ENCODE measurements around the gene PGM5.
"Not testable (repeated sequence)": the region's sequence is repeated elsewhere in the genome, so short reads cannot be mapped to it uniquely, and the experiment has no call there.

Gene PGM5

DNA sequence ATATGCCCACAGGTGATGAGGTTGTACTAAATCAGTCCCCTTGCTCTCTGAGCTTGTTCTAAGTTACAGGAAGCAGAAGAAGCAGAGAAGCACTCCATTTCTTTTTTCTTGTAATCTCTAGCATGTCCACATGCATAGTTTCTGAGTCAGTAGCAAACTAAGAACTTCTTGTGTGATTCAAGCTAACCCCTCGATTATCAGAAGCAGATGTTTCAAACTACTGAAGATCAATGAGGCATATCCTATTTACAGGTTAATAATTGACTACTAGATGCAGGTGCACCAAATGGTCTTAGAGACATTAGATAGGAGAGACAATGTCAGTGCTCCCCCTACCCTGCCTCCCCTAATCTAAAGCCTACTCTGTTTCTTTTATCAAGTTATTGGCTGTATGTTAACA lies 21.3 kb downstream of the PGM5 start:
- DNase-seq (ENCODE audit: low spot score), result not testable (repeated sequence)

DNA sequence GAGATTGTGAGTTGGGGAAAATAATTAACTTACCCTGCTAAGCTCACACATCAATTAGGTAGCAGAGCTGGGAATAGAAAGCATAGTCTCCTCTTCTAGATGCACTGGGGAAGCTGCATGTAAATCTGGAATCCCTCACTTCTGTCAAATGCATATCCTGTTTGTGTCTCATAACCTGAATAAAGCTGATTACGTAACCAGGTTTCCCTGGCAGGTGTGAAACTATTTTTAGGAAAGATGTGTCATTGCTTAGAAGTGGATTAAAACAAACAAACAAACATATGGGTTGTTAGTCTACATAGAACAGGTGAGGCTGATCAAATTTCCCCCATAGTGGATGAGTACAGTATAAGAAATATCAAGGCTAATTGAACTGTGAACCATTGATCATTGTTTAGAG lies 27.5 kb downstream of the PGM5 start:
- DNase-seq (ENCODE audit: low spot score), result not testable (repeated sequence)

DNA sequence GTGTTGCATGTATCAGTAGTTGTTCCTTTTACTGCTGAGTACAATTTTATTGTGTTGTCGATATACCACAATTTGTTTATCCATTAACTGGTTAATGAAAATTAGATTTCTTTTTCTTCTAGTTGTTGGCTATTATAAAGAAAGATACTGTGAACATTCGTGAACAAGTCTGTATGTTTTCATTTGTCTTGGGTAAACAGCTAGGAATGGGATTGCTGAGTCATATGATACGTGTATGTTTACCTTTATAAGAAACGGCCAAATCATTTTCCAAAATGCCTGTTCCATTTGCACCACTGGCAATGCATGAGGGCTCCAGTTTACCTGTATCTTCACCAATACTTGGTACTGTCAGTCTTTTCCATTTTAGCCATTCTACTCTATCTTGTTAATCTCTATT lies 33.1 kb downstream of the PGM5 start:
- DNase-seq (ENCODE audit: low spot score), result not testable (repeated sequence)

DNA sequence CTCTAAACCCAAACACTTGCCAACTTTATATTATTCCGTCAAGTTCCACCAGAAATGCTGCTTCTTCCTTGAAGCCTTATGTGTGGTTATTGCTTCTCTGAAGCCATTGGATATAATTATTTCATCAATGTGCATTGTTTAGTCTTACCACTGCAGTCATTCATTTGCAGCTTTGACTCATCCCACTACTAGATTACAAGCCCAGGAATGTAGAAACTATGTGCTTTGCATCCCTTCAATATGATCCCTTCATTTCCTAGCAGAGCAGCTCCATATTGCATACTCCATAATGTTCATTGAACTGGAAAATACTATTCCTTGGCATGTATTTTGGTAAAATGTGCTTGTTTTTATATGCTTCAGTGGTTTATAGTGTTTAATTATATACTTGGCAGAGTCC lies 34.3 kb downstream of the PGM5 start:
- DNase-seq (ENCODE audit: low spot score), result not testable (repeated sequence)

DNA sequence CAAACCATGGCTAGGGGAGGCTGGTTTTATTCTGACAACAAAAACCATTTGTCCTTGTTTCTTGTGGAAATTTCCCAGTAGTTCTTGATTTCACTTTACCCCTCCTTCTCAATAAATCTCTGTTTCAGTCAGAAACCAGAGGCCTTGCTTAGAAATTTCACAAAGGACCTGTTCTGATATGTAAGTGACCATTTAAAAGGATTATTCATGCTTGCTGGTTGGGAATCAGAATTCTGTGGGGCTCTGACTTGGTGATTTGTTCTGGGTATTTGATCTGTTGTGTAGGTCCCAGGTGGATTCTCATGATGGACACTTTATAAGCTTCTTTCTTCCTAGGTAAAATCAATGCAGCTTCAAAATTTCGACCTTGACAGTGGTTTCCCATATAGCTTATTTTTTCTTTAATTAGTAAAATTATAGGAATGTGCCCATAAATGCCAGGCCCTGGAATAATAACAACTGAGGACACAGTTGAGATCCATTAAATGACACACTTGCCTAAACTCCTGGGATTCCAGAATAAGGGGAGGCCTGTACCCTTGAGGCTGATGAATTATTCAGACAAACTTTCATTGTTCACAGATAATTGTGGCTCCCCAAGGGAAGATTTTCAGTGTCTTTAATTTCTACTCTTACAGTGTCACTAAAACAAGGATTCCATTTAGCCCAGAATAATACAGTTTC lies 40.1 kb downstream of the PGM5 start:
- DNase-seq (ENCODE audit: low spot score), result not testable (repeated sequence)

DNA sequence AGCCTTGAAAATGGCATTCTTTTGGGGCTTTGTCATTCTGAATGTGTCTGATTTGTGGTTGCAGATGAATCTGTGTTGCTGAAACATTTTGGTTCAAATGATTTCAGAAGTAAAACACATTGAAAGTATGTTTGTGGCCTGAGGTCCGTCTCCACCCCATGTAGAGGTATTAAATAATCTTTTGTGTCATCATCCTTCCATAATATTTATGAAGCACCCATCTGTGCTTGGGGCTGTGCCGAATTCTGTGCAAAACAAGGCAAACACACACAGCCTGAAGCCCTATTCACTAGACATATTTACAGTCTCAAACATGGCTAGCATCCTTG lies 40.6 kb downstream of the PGM5 start:
- DNase-seq (ENCODE audit: low spot score), result peak; percentile 38

DNA sequence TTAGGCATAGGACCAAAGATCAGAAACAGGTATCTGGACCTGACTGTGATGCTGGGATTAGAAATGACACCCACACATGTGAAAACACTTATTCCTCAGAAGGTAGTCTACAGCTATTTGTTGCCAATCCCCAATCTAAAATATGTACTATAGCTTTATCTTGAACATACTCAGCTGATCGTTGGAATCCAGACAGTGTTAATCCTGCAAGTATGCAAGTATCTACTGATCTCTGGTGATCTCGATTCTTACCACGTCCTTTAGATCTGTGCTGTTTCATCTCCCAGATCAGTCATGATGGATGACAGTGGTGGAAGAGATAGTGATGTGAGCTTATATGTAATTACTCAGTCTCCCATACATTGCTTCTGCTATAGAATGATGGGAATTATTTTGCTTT lies 41.4 kb downstream of the PGM5 start:
- DNase-seq (ENCODE audit: low spot score), result not testable (repeated sequence)

DNA sequence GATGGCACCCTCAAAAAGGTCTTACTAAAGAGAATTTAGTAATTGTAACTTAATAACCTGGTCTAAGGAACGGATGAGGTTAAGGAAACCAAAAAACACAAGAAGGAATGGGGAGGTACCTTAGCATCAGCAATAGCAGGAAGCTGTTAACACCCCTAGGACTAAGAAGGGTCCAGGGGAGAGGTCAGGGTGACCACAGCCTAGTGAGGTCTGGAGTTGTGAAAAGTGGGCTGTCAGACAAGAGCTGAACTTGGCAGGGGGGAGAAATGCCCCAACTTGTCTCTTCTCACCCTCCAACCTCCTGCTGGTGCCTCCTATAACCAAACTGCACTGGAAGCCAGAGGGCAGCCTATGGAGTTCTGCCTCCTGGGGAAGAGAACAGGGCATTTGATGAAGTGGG lies 41.9 kb downstream of the PGM5 start:
- DNase-seq (ENCODE audit: low spot score), result not testable (repeated sequence)

DNA sequence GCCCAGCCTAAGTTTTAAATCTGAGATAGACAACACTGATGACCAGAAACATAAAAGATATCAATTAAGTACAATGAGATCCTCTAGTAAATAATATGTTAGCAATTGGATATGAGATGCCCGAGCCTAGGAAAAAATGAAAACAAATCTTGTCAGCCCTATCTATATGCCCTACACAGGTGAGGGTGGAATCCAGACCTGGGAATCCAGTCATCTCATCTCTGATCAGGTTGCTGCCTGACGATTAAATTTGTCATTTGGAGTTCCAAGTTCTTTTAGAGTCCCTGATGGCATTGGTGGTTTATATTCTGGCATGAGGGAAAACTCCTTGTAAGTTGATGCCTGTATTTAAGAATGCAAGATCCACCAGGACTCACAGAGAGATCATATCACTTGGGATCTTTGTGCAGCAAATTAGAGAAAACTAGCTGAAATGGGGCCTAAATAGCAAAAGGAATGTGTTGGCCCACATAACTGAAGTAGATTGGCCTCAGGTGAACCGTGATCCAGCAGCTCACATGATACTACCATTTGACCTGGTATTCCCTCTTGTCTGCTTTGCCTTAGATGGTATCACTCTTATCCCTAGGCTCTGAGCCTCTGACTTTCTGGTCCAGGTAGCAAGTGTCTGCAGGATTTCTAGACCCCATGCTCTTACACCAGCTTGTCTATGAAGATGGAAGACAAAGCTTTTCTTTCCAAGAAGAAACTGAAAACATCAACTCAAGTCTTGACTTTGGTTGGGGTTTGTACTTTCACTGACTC lies 48.2 kb downstream of the PGM5 start:
- not testable (repeated sequence) for DNase-seq (ENCODE audit: low spot score)

DNA sequence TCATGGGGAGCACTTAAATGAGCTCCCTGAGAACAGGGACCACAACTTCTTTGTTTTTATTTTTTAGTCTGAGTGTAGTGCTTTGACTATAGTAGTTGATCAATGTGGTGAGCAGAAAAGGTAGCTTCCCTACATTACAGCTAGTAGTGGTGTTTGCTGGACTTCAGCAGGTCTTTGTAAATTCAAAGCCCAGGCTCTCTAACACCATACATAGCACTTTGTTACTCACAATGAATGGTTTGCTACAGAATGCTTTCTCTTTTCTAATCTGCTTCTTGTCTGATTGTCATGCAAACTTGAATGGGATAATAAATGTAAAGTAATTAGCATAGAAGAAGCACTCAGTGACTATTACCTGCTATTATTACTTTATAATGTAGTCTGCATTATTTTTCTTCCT lies 55.5 kb downstream of the PGM5 start:
- DNase-seq (ENCODE audit: low spot score), result not testable (repeated sequence)

DNA sequence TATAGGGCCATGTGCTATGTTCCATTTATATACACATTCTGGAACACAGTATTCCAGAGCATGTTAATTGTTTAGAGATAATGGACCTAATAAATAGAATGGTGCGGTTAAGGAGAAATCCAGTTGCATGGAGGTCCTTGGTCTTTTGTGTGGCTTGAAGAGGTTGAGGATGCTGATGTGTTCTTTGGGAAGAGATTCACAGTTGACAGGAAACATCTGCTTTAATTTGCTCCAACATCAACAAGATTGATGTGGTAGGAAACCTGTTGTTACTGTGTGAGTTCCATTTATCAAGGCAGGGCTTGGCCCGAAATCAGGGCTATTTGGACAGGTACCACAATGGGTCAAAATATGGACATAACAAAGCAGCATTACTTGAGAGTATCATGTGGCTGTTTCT lies 56.3 kb downstream of the PGM5 start:
- not testable (repeated sequence) for DNase-seq (ENCODE audit: low spot score)

DNA sequence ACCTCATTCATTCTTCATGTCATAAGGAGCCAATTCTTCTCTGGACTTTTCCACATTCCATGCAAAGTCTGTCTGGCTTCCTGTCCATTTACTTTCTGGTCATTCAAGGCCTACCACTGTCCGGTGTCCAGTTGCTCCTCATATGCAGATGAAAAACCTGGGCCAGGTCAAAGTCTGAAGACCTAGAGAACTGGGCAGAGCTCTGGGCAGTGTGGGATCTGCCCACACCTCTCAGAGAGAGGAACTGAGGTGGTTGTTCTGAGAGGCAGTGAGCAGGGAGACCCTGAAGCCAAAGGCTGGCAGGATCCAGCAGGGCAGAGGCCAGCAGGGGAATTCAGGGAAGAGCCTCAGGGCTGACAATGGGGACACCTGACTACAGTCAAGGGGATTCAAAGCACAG lies 58.7 kb downstream of the PGM5 start:
- DNase-seq (ENCODE audit: low spot score), result not testable (repeated sequence)

DNA sequence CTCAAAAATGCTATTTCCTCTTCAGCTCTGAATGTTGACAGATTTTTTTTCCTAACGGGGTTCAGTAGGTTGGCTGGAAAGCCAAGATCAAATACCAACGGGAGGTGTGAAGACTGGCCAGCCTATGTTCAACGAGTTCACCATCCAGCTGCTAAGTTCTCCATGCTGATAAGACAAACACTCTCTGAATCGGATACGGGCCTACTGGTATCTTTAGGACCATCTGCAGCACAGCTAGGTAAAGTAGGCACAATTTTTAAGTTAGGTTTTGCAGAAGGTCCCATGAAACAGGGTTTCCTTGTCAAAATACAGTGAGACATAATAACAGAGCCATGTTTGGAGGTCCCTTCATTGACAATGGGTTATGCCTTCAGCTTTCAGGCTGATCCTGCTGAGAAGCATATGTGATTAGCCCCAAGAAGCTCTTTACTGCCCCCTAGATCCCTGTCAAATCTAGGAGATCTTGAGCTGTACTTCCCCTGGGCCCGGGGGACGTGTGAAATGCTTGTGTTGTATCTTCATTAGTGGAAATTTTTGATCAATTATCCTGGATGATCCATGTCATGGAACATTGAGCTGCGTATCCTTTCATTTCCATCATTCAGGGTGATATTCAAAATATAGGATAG lies 60.6 kb downstream of the PGM5 start:
- DNase-seq (ENCODE audit: low spot score), result peak; percentile 14

DNA sequence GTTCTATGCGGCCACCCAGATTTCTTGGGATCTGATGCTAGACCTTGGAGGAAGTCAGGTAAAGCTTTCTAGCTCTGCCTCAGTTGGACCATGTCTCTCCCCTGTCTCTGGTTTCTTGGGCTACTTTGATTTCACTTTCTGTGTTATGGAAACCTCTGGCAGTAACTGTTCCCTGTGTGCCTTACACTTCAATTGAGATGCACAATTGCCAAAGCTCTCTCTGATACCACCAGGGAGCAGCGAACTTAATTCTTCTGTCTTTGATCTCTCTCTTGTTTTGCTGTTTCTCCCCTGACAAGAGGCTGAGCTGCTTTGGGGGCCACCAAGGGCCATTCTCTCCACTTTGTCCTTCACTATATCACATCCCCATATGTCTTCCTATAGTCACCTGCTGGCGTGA lies 61.4 kb downstream of the PGM5 start:
- DNase-seq (ENCODE audit: low spot score), result no peak

DNA sequence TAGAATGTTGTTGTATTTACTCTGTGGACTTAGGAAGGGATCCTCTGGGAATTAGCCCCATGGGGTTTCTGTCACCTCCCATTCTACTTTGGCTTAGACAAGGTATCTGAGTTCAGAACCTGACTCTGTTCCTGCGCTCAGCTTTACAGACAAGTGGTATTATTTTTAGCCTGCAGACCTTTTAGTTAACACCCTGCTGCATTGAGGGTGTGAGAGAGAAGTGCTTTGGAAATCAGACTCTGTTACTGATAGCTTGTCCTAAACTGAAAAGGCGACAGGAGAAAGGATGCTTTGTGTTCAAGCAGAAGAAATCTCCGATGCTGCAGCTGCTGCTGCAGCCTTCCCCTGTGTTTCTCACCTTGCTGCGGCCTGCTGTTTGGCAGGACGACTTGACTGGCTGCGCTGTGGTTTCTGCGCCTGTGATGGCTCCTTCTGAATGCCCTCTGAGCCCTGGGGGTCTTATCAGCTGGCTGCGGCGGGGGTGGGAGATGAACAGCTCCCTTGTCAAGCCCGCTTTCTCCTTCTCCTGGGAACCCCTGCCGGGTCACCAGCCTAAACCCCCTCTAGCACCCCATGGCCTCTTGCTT lies 61.9 kb downstream of the PGM5 start:
- no peak for DNase-seq (ENCODE audit: low spot score)

DNA sequence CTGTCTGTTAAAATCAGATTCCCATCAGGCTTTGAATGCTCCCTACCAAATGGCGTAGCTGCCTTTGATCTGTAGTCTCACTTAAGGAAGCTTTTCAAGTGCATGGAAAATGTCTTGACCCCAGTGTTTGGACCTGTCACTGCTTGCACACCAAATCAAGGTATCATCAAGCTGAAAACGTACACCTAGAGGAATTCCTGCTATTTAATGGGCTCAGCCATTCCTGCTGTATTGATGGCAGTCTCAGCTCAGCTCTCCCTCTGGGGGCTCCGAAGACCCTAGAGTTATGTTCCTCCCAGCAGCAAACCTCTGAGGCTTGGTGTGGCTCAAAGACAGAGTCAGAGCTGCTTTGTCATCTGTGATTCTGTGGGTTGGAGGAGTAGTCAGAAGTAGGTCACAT lies 63.5 kb downstream of the PGM5 start:
- no peak for DNase-seq (ENCODE audit: low spot score)

DNA sequence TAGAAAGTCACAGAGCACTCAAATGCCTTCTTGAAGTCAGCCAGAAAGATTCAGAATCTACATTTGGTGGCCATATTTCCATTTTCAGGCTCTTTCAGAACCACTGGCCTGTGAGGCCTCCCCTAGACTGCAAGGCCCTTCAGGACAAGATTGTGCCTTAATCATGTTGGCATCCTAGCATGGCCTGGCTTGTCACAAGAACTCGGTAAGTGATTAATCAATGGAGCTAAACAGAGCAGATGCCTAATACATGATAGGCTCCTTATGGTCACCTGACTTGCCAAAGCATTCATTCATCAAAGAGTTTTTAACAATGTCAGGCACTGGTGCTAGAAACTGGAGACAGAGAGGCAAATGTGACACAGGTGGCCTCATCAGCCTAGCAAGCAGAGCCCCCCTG lies 70.3 kb downstream of the PGM5 start:
- no peak for DNase-seq (ENCODE audit: low spot score)

DNA sequence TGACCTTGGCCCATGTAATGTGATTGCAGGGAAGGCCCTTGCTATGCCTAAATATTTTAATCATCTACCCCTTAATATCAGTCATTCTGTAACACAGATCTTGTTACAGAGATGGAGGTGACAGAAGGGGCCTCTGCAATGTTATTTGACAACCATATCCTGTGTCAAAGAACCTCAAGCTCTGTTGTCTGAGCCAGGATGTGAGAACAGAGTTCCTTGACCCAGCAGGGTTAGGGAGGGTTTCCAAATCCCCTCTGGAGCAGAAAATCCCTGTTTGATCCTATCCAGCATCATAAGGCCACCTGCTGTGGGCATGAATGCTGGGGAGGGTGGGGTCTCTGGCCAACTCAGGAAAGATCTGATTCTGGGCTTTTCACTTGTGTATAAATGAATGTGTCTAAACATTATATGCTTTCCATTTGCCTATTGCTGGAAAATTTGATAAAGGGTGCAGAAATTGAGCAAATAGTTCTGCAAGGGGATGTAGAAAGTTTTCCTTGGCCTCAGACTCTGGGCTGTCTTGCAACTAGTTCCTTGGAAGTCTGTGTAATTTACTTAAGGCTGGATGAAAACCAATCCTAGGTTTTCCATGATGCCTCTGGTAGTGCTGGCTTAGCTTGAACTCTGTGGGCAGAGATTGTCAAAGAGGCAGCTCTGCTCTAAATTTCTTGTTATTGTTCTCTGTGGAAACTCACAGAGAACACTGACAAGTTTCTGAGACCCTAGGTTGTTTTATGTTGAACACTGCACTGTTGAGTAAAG lies 71.0 kb downstream of the PGM5 start:
- DNase-seq (ENCODE audit: low spot score), result no peak

DNA sequence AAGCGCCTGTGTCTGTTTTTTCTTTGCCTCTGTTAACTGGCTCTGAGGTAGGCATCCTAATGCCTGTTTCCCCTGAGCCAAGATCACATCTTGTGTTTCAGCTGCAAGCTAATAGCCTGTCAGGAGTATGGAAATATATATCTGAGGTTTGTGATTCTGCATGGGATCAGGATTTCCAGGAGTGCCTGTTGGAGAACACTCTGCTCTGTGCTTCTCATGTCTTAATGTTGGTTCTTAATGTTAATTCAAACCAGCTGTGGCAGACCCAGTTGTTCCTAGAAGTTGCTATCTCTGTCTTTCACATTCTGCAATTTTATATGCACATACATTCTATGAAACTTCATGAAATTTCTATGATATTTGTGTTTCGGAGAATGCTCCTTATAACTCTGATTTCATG lies 72.1 kb downstream of the PGM5 start:
- DNase-seq (ENCODE audit: low spot score), result no peak

DNA sequence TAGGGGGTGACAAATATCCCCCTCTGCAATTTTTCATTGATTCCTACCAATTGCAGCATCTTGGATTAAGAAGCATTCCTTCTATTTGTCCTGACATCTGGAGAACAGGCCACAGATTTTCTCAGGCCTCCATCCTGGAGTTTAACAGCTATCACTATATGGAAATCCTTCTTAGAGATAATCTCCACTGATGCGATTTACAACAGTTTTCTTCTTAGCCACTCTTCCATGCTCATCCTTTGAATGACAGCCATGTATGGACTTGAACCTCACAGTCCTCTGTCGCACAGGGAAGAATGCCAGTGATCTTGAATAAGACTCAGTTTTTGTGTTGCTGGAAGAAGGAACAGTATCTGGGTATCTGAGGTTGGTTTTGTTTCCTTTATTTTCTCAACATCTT lies 73.2 kb downstream of the PGM5 start:
- no peak for DNase-seq (ENCODE audit: low spot score)

DNA sequence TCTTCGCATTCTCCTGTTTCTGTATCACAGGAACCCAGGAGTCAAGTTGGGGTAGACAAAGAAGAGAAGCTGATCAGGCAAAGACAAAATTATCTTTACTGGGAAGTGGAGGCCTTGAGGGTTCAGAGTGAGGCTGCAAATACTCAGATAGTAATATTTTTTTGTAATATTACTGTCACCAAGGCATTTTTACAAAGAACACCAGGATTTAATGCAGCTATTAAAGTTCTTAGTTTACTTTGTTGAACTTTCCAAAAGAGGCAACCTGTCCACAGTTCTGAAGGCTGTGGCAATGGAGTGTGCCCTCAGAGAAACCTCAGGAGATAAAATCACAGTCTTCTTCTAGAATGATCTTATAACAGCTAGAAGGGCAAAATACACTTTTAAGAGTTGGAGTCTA lies 74.9 kb downstream of the PGM5 start:
- no peak for DNase-seq (ENCODE audit: low spot score)

DNA sequence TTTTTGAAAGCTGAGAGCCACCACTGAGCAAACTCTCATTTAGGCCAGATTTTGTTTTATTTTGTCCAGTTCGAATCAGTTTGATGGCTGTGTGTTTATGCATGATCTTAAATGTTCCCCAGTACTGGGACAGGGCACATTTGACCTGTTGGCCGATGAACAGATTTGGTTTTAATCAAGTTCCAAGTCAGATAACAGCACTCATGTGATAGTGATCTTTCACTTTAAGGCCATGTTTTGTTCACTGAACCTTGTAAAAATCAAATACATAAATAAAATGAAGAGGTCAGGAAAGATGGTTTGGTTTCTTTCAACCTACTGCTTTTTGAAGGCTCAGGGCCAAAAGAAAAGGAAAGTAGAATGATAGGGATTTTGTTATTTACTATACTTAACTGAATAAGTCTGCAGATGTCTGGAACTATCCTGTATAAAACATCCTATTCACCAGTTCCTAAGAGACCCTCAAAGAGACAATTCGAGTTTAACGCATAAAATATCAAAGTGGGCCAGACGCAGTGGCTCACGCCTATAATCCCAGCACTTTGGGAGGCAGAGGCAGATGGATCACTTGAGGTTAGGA lies 77.2 kb downstream of the PGM5 start:
- no peak for DNase-seq (ENCODE audit: low spot score)

All from globus pallidus (tissue), 1 donor.